CD4-positive, alpha-beta T cell treated with Interleukin-21 for 1 hour (primary cell): ENCODE results near the gene SIRT3.

ENCODE experiments used
- DNase-seq: peaks from one replicate; pipeline ENCODE4 v3.0.0-alpha.2; 2020

SIRT3 gene

GRCh38 chr11:270451-271318, 34.5 kb upstream of the SIRT3 start:
- DNase-seq, result no peak

GRCh38 chr11:269146-269890, 33.2 kb upstream of the SIRT3 start:
- DNase-seq, result peak; percentile 82

GRCh38 chr11:268716-269145, 32.6 kb upstream of the SIRT3 start:
- peak; percentile 69 for DNase-seq

- peak; percentile 61 for DNase-seq
Measured at GRCh38 chr11:267491-267994, 31.4 kb upstream of the SIRT3 start.

- peak; percentile 42 for DNase-seq
Measured at GRCh38 chr11:266676-267439, 30.7 kb upstream of the SIRT3 start.

- no peak for DNase-seq
Measured at GRCh38 chr11:261624-262023, 25.5 kb upstream of the SIRT3 start.

- DNase-seq, result no peak
Measured at GRCh38 chr11:259413-259812, 23.3 kb upstream of the SIRT3 start.

GRCh38 chr11:257766-258493, 21.8 kb upstream of the SIRT3 start:
- DNase-seq, result no peak

- DNase-seq, result no peak
Measured at GRCh38 chr11:256952-257737, 21.0 kb upstream of the SIRT3 start.

GRCh38 chr11:255816-256215, 19.7 kb upstream of the SIRT3 start:
- no peak for DNase-seq

GRCh38 chr11:255176-255575, 19.0 kb upstream of the SIRT3 start:
- DNase-seq, result no peak

GRCh38 chr11:253886-254270, 17.7 kb upstream of the SIRT3 start:
- DNase-seq, result no peak

GRCh38 chr11:253160-253885, 17.2 kb upstream of the SIRT3 start:
- no peak for DNase-seq

GRCh38 chr11:252666-253065, 16.5 kb upstream of the SIRT3 start:
- no peak for DNase-seq

- DNase-seq, result no peak
Measured at GRCh38 chr11:251550-251949, 15.4 kb upstream of the SIRT3 start.

- peak; percentile 85 for DNase-seq
Measured at GRCh38 chr11:250740-251299, 14.7 kb upstream of the SIRT3 start.

GRCh38 chr11:250274-250673, 14.1 kb upstream of the SIRT3 start:
- no peak for DNase-seq

- no peak for DNase-seq
Measured at GRCh38 chr11:249062-249461, 12.9 kb upstream of the SIRT3 start.

GRCh38 chr11:244376-244775, 8.2 kb upstream of the SIRT3 start:
- no peak for DNase-seq

- no peak for DNase-seq
Measured at GRCh38 chr11:241634-242033, 5.5 kb upstream of the SIRT3 start.

- no peak for DNase-seq
Measured at GRCh38 chr11:240315-240714, 4.2 kb upstream of the SIRT3 start.
